Vagina (tissue), 2 donors: Measurements from ENCODE around the gene GABARAPL2. TPM values are rescaled to one million over a fixed set of nuclear protein-coding genes. Genes with fewer than 3 reads are reported as not detected.

ENCODE experiments used
- DNase-seq, 2 donors: peaks; one replicate each; pipeline ENCODE4 v3.0.0-alpha.2; 2017; ENCODE audit errors: extremely low spot score in 2 of 2
- H3K27ac ChIP-seq: fragments of 200-600 bp; sonication (generic); one replicate; pipeline ENCODE4 v1.5.1; 2019
- H3K27me3 ChIP-seq: fragments of 200-600 bp; sonication (generic); one replicate; pipeline ENCODE4 v1.5.1; 2019
- H3K36me3 ChIP-seq, 2 donors: fragments of 200-600 bp; sonication (generic); one replicate each; pipeline ENCODE4 v1.5.1; 2017 to 2019
- H3K4me1 ChIP-seq: fragments of 200-600 bp; sonication (generic); one replicate; pipeline ENCODE4 v1.5.1; 2019
- H3K4me3 ChIP-seq, 2 donors: fragments of 200-600 bp; sonication (generic); 1 replicate in 1 of 2; 2 replicates in 1 of 2; pipeline ENCODE4 v1.5.1; 2016 to 2019
- H3K9me3 ChIP-seq: fragments of 200-600 bp; sonication (generic); one replicate; pipeline ENCODE4 v1.5.1; 2019
- POLR2A ChIP-seq, 2 donors: fragments of 450-650 bp; IDR thresholded peaks; one replicate each; pipeline ENCODE4 v1.6.1; 2017; ENCODE audit warnings: antibody characterized with exemption in 2 of 2, mild to moderate bottlenecking in 2 of 2, moderate library complexity in 2 of 2
- POLR2AphosphoS5 ChIP-seq, 2 donors: sonication (generic); formaldehyde crosslinking; IDR thresholded peaks; one replicate each; pipeline ENCODE4 v1.9.0; 2017; ENCODE audit warnings: antibody characterized with exemption in 2 of 2, mild to moderate bottlenecking in 2 of 2, low read depth in 1 of 2; ENCODE audit not compliant: insufficient read depth in 1 of 2
- intact Hi-C: fragments of 100-400 bp; cut with DNase I; formaldehyde crosslinking; loops from one replicate; pipeline ENCODE4 v1.15.1; 2023
- total RNA-seq: library from RNA; depleted of rRNA; stranded (reverse); fragments of >200 nt; gene quantifications from one replicate; pipeline ENCODE4 v1.2.3, GENCODE V29; 2016
- TF ChIP-seq, protein P1 (sequence below), 3 experiments: fragments of 450-650 bp in 2 of 3; fragments of 200-600 bp in 1 of 3; sonication (generic) in 1 of 3; IDR thresholded peaks; one replicate each; pipeline ENCODE4 v1.5.1; 2017 to 2019; ENCODE audit warnings: antibody characterized with exemption in 3 of 3, mild to moderate bottlenecking in 2 of 3, moderate library complexity in 2 of 3

GABARAPL2 gene
- total RNA-seq, 1 donor from 2014 or later: 86.4 TPM

DNA sequence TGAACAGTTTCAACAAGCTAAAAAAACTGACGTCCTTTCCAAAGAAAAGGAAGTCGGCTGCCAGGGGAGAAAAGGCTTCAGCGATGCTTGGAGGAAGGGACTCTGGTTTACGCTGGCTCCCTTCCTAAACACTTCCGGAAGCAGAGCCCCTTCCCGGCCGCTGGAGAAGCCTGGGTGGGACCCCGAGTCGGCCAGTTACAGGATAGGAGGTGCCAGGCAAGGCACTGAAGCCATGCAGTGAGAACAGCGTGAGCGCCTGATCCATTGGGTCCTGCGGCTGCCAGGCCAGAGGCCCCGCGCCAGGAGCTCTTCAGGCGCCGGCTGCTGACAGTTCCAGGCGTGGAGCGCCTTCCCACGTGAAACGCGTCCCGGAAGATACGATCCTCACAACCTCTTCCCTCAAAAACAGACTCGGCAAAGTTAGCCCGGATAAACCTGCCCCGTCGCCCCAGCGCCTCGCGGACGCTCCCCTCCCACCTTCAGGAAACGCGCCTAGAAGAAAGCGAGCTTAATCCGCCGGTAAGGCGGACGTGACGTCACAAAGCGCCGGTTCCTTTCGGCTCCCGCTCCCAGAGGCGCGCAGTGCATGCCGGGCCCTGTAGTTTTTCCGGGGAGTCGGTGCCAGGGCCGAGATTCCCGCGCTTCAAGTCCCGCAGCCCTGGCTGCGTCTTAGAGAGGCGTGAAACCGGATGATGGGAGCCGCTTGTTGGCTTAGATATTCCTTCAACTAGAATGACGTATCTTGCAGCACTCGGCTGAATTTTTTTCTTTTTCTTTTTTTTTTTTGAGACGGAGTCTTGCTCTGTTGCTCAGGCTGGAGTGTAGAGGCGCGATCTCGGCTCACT is 56.8 kb downstream of the GABARAPL2 start, which contains the start of gene ADAT1:
TSS of gene ADAT1 (minus strand) at position 521 of the 845 bp plus-strand sequence. CDS start 2,482 bp downstream, outside the sequence.
- intact Hi-C loops: loop anchor here (5.0 to 10.0 kb wide), 2 partner anchors 56 to 158 kb away; partner anchors contain the start of genes GABARAPL2 and TMEM170A
- peaks cover 0 to 42% of the 10 kb centered on the region in 2 donors for H3K36me3 ChIP-seq

GRCh38 chr16:75624921-75625334 is 58.7 kb downstream of the GABARAPL2 start:
- Histone ChIP-seq H3K4me1 (peaks cover 22% of the 10 kb centered on the region), H3K9me3 (no peaks in the 10 kb centered on the region), H3K27ac (no peak overlapping the region), H3K4me3 (no peak overlapping the region), H3K27me3 (no peaks in the 10 kb centered on the region), H3K36me3 (peaks cover 0 to 39% of the 10 kb centered on the region in 2 donors)
- TF ChIP-seq POLR2AphosphoS5 (IDR thresholded peaks at IDR 0.05; ENCODE audit: insufficient read depth in 1 of 2, low read depth in 1 of 2) (no peak), POLR2A (IDR thresholded peaks at IDR 0.05) (no peak)
- TF ChIP-seq, protein P1, sequence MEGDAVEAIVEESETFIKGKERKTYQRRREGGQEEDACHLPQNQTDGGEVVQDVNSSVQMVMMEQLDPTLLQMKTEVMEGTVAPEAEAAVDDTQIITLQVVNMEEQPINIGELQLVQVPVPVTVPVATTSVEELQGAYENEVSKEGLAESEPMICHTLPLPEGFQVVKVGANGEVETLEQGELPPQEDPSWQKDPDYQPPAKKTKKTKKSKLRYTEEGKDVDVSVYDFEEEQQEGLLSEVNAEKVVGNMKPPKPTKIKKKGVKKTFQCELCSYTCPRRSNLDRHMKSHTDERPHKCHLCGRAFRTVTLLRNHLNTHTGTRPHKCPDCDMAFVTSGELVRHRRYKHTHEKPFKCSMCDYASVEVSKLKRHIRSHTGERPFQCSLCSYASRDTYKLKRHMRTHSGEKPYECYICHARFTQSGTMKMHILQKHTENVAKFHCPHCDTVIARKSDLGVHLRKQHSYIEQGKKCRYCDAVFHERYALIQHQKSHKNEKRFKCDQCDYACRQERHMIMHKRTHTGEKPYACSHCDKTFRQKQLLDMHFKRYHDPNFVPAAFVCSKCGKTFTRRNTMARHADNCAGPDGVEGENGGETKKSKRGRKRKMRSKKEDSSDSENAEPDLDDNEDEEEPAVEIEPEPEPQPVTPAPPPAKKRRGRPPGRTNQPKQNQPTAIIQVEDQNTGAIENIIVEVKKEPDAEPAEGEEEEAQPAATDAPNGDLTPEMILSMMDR (IDR thresholded peaks at IDR 0.05): no peak
- DNase-seq: no peak
- intact Hi-C loops: loop anchor here (5.0 to 10.0 kb wide), 2 partner anchors 58 to 160 kb away; partner anchors contain the start of genes GABARAPL2 and TMEM170A

More for the DNA sequence above, 56.8 kb downstream of the GABARAPL2 start, which contains the start of gene ADAT1:
- Histone ChIP-seq H3K4me3 (peak within 1 kb of the TSS; percentile 58 to 91), H3K9me3 (no peaks in the 10 kb centered on the region), H3K4me1 (peaks cover 22% of the 10 kb centered on the region), H3K27me3 (no peaks in the 10 kb centered on the region), H3K27ac (peak within 1 kb of the TSS; percentile 81)
- TF ChIP-seq, protein P1 (IDR thresholded peaks at IDR 0.05): no peak
- peak in 1 of 2 donors; percentile 83 for TF ChIP-seq POLR2A (IDR thresholded peaks at IDR 0.05)
- TF ChIP-seq POLR2AphosphoS5 (IDR thresholded peaks at IDR 0.05; ENCODE audit: insufficient read depth in 1 of 2, low read depth in 1 of 2): peak; percentile 98 to 99
- peak; percentile 97 to 99 for DNase-seq

GRCh38 chr16:75626806-75627205 is 60.6 kb downstream of the GABARAPL2 start:
- DNase-seq: no peak
- Histone ChIP-seq H3K4me1 (peaks cover 8% of the 10 kb centered on the region), H3K27me3 (no peaks in the 10 kb centered on the region), H3K36me3 (peaks cover 0 to 53% of the 10 kb centered on the region in 2 donors), H3K4me3 (no peak overlapping the region), H3K27ac (no peak overlapping the region), H3K9me3 (no peaks in the 10 kb centered on the region)
- no peak for TF ChIP-seq POLR2AphosphoS5 (IDR thresholded peaks at IDR 0.05; ENCODE audit: insufficient read depth in 1 of 2, low read depth in 1 of 2)
- TF ChIP-seq, protein P1 (IDR thresholded peaks at IDR 0.05): no peak
- no peak for TF ChIP-seq POLR2A (IDR thresholded peaks at IDR 0.05)
- intact Hi-C loops: loop anchor here (10.0 kb wide), 1 partner anchor 162 kb away; the partner anchor contains the start of gene TMEM170A

Other genes starting within 250 kb of the GABARAPL2 start
- 45.7 TPM for gene CFDP1, start 132.9 kb upstream of the GABARAPL2 start, total RNA-seq
- gene TMEM170A, start 101.7 kb upstream of the GABARAPL2 start, total RNA-seq: 21.9 TPM
- 0.25 TPM for gene CHST6, start 70.9 kb upstream of the GABARAPL2 start, total RNA-seq
- not detected for gene CHST5, start 30.3 kb upstream of the GABARAPL2 start, total RNA-seq
- gene TMEM231, start 10.1 kb upstream of the GABARAPL2 start, total RNA-seq: 6.9 TPM
- gene ADAT1, start 56.9 kb downstream of the GABARAPL2 start, total RNA-seq: 44.4 TPM
- gene KARS1, start 81.3 kb downstream of the GABARAPL2 start, total RNA-seq: 82.0 TPM
- 65.1 TPM for gene TERF2IP, start 81.4 kb downstream of the GABARAPL2 start, total RNA-seq
- gene CPHXL2, start 110.6 kb downstream of the GABARAPL2 start, total RNA-seq: not detected
- gene DUXB, start 135.1 kb downstream of the GABARAPL2 start, total RNA-seq: not detected
- not detected for gene CPHXL, start 160.1 kb downstream of the GABARAPL2 start, total RNA-seq